NCI-H146 treated with DMSO at 0.1 percent for 48 hours (cell line): ENCODE results near the gene SPON1.
"Not testable (repeated sequence)": the region's sequence is repeated elsewhere in the genome, so short reads cannot be mapped to it uniquely, and the experiment has no call there.

Source experiments
- DNase-seq: peaks from one replicate; lab custom pipeline; 2025; ENCODE audit not compliant: unreplicated experiment; lab: John Stamatoyannopoulos, UW

The SPON1 gene

DNA sequence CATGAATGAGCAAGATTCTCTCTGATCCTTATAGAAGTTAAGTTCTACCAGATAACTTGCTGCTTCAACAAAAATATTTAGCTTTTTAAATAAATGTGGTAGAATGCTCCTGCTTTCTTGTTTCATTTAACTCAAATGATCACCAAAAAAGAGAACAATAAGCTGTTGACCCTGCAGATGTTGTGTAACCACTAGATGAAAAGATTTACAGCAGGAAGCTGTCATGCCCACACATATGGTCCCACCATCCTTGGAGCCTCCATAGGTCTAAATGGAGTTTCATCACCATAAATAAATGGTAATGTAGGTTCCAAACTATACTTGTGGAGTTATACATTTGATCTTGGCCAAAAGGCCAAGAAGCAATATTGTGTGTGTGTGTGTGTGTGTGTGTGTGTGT, 277.7 kb downstream of the SPON1 start:
- DNase-seq = no peak

DNA sequence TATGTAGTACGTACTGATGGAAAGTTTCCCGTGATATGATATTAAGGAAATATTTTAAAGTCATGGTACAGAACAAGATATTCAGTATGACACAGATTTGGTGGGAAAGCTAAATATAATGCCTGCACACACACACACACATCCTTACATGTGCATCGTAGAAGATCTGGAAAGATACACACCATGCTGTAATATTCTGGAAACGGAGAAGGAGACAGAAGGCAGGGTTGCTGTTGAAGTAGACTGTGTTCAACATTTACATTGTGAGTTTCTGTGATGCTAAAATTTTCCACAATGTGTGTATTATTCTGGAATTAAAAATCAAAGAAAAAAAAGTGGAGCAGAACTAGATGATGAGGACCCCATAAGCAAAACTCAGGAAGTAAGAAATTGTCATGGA, 278.4 kb downstream of the SPON1 start:
- DNase-seq = no peak

DNA sequence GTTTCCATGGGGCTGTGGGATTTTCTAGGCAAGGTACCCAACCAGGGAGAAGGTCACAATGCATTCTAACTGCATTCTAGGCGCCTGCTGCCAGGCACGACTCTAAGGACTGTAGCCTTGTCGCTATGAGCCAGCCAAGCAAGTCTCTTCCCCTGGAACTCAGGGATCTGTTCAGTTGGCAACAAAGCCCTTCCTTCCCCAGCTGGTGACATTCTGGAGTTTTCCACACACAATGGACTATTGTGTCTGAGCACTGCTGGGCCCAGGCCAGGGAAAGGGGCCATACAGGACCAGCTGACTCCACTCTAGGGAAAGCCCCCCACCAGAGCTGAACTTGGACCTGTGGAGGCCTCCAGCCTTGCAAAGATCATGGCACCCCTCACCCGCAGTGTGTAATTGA, 279.7 kb downstream of the SPON1 start:
- no peak for DNase-seq

DNA sequence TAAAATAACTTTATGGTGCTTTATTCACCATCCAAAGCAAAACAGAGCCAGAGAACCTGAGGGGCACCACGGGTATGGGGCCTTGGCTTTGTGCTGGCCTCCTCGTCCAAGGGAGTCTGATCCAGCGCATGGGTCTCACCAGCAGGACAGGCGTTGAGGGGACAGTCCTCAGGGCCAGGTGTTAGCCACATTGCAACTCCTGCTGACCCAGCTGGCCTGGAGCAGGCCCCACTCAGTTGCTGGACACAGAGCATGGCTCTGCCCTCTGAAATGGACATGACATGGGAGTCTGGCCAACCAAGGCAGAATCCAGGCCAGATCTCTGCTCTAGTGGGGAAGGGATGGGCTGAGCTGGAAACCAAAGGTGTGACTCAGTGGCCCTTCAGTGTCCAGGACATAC, 280.2 kb downstream of the SPON1 start:
- no peak for DNase-seq

DNA sequence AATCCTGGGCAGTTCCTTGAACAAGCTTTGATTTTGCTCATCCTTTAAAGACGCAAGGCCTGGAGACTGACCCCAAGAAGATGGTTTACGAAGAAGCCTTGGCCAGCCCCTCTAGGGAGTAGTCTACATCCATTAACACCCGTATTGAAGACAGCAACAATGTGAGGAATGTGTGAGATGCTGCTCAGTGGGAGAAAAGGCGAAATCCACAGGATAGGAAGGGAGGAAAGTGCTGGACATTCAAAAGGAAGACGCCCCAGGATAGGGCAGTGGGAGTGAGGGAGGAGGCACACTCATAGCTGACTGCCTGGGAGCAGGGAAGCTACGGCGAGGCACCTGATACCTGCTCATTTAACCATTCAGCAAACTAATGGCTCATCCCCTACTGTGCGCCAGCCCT, 282.4 kb downstream of the SPON1 start:
- no peak for DNase-seq

DNA sequence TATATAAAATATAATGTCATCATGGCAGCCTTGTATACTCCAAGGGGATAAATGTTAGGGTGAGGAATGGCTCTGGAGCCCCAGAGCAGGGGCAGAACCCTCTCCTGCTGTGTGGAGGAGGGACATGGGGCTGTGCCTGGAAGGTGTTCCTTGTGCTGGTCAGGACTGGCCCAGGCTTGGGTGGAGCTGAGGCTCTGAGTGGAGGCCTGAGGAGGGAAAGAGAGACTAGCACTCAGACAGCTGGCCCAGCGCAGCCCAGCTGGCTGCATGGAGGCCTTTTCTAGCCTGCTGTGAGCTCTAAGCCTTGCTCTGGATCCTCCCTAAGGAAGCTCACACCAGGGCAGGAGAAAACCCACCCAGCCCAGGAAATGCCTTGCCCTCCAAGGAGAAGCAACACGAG, 282.9 kb downstream of the SPON1 start:
- no peak for DNase-seq

DNA sequence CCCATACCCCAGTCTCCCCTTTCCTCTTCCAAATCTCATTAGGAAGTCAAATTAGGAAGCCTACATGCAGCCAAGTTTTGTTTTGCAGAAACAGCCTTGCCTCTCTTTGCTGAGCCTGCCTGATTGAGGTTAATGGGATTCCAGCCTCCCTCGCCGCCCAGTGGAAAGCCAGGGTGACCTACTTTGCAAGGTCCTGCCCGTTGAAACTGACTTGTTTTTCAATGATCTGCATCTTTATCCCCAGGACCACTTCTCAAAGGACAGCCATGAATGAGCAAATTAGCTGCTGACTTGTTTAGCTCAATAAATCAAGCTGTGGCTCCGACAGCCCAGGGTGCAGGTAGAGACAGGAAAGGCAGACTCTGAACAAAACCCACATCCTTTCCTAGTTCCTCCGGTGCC, 286.1 kb downstream of the SPON1 start:
- DNase-seq = no peak

DNA sequence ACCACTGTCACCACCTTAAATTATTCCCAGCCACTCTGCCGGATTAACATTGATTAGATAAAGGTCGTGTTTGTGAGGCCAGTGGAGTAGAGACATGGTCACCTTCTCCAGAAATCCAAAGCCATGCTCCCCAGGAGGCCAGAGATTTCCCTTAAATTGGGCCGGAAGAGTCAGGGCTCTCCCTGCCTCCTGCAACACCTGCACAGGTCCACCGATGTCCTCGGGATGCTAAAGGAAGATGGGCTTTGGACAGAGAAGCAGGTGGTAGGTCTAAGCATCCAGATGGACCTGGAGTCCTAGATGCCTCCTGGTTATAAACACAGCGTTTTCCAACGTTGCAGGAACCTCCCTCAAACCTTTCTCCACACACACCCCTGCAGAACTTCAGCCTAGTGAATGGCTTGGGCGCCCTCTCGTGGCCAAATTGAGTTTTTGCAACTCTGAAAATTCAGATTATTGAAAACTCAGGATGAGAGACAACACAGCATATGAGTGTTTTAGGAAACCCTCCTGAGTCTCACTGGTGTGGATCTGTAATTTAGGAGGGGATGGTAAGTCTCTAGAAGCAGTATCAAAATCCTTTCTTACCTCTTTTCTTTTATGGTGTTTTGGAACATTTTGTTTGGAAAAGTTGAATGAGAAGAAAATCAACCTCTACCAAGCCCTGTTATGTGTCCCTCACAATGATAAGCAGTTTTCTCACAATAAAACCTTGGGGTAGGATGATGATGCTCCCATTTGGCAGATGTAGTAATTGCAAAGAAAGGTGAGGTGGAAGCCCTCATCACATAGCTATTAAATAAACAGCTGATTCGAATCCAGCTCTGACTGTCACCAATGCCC, 286.8 kb downstream of the SPON1 start:
- DNase-seq = peak; percentile 0

DNA sequence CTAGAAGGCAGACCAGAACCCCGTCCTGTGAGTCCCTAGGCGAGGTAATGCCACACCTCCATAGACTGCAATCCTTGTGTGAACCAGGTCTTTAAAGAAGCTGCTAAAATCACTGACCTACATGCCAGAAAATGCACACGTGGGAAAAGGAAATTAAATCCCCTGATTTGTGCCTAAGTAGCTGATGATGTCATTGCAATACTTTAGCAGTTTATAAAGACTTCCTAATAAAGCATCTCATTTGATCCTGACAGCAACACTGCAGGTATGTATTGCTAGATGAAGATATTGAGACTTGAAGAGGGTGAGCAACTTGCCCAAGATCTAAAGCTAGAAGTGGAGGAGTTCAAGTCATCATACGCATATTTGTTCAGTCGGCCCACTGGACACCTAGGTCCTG, 289.2 kb downstream of the SPON1 start:
- DNase-seq = no peak

DNA sequence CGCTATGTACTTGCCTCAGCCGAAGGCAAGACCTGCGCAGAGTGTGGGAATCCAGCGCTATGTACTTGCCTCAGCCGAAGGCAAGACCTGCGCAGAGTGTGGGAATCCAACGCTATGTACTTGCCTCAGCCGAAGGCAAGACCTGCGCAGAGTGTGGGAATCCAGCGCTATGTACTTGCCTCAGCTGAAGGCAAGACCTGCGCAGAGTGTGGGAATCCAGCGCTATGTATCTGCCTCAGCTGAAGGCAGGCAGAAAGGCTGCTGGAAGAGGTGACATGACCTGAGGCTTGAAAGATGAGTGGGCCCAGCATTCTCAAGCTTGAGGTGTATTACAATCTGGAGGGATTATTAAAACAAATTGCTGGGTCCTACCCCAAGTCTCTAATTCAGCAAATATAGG, 290.0 kb downstream of the SPON1 start:
- not testable (repeated sequence) for DNase-seq

DNA sequence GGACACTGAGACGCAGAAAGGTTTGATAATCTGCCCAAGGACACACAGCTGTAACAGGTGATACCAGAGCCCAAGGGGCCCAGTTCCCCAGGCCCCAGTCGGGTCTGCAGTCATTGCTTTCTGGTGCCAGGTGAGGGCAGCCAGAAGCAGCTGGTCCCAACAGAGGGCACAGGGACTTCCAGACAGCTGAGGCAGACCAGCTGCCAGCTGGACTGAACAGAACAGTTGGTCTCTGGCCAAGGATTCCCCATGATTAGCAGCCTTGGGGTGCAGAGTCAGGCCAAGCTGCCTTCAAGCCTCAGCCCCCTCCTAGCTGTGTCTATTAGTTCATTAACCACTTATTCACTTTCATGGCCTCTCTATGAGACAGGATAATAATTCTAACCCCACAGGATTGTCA, 290.9 kb downstream of the SPON1 start:
- DNase-seq = no peak

DNA sequence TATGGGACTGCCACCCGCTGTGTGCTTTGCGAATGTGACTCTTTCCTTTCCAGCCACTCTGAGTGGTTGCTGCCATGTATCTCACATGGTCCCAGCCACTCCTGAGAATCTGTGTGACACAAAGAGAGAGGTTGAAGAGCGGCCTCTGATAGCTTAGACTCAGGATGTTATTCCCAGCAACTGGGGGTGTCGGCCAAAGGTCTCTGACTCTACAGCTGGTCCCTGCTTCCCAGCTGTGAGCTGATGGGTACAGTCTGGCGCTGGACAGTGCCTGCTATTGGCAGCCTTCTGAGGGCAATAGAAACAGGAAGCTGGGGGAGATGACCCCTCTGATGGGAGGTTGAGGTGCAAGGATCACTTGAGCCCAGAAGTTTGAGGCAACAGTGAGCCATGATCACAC, 291.3 kb downstream of the SPON1 start:
- no peak for DNase-seq

DNA sequence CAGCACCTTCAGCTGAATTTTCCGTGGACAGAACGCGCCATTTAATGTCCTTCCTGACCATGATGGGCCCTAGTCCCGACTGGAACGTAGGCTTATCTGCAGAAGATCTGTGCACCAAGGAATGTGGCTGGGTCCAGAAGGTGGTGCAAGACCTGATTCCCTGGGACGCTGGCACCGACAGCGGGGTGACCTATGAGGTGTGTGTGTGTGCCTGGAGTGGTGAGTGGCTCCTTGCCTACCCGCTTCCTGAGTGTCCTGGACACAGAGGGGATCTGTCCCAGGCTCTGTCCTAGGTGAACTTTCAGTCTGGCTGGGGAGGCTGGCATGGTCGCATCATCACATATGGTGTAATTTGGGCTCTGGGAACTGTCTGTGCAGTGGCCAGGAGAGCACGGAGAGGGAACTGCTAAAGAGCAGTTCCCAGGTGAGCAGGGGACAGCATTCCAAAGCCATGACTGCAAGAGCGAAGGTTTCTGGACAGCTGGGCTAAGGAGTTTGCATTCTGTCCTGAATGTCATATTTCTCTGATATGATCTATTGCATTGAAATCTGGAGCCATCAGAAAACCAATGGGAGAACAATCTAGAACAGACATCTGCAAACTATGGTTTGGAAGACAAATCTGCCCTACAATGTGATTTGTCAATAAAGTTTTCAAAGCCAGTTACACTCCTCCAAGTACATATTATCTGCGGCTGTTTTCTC, 292.2 kb downstream of the SPON1 start:
- DNase-seq = no peak

DNA sequence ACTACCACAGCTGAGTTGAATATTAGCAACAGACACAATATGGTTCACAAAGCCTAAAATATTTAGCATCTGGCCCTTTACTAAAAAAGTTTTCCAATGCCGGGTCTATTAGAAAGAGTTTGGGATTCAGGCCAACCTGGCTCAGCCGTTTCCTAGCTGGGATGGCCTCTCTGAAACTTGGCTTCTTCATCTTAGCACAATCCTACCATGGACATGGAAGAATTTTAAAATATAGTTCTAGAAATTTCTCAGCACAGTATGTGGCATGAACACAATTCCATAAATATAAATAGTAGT, 292.7 kb downstream of the SPON1 start:
- no peak for DNase-seq

DNA sequence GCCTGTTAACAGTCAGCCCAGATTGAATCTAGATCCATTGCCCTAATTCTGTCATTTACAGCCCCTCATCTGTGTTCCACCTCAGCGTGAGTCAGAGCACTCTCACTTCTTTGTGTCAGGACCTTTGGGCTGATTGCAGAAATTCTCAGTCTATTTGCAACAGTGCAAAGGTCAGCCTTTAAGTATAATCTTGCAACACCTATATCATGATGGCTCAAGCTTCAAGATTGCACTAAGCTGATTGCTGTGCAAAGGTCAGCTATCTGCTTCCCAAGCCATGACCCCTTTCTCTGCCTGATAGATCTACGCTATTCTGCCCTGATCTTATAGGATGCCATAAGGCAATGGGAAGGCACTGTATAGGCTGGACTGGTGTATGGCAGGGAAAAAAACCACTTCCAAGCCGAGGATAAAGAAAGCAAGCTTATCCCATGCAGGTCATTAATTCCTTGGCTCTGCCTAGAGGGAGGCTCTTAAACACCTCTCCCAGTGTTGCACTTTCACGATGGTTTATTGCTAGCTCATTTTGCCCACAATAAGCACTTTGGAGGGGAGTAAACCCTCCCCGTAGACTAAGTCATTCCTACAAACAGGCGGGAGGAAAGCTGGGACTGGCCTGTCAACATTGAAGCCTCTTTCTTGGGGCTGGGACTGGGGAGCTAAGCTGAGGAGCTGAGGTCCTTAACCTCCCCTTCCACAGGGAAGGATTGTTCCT, 295.9 kb downstream of the SPON1 start:
- DNase-seq = no peak

DNA sequence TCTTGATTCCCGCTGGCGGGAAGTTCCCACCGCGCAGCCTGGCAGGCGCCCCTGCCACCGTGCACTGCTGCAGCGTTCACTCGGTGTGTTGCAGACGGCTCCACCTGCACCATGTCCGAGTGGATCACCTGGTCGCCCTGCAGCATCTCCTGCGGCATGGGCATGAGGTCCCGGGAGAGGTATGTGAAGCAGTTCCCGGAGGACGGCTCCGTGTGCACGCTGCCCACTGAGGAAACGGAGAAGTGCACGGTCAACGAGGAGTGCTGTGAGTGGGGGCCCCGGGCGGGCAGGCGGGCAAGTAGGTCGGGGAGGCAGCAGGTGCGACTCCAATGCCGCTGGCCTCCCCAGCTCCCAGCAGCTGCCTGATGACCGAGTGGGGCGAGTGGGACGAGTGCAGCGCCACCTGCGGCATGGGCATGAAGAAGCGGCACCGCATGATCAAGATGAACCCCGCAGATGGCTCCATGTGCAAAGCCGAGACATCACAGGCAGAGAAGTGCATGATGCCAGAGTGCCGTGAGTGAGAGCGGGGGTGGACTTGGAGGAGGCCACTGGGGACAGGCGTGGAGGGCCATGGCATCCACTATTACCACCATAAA, 296.8 kb downstream of the SPON1 start:
- DNase-seq = no peak

DNA sequence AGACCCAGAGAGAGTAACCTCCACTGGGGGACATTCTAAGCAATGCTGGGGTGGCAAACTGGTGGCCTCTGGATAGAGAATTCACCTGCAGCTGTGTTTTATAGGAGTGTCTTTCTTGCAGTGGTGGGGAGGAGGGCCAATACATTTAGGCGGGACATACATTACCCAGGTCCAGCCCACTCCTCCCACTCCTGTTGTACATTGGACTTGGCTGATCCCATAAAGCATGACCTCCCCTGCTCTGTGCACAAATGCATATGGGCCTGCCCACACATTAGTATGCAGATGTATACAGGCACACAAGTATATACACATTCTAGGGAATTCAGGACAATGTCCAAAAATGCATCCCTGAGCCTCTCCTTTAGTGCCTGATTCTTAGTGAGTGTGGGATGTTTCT, 297.4 kb downstream of the SPON1 start:
- no peak for DNase-seq

DNA sequence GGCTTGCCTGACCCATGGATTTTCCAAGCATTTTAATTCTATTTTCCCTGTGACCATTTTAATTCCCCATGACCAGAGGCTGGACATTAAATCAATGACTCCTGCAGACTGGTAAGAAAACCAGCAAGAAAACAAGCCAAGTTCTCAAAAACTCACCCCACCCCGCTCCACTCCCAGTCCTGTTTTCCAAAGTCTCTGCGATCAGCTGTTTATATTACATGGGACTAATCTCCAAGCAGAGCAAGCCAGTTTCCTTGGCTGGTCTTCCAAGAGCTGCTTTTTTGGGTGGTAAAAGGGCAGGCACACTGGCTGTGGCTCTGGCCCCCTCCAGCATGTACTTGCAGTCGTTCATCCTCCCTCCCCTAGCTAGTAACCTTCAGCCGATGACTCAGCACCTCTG, 298.5 kb downstream of the SPON1 start:
- no peak for DNase-seq

DNA sequence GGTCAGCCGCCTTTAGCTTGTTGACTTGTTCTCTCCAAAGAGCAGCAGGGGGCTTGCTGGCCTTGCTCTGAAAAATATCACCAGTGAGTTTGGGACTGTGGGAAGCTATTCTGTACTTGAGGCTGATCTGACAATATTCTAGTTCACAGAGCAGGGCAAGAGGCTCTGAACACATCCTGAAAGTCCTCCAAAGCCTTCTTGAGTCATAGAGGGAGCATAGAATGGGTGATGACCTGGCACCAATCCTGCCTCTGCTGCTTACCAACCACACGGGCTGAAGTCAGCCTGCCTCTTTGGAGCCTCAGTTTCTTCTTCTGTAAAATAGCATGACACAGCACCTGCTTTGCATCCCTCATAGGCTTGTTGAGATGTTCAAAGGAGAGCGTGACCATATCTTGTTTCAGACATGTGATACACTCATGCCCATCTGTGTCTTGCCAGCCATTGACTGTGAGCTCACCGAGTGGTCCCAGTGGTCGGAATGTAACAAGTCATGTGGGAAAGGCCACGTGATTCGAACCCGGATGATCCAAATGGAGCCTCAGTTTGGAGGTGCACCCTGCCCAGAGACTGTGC, 299.8 kb downstream of the SPON1 start:
- DNase-seq = no peak

DNA sequence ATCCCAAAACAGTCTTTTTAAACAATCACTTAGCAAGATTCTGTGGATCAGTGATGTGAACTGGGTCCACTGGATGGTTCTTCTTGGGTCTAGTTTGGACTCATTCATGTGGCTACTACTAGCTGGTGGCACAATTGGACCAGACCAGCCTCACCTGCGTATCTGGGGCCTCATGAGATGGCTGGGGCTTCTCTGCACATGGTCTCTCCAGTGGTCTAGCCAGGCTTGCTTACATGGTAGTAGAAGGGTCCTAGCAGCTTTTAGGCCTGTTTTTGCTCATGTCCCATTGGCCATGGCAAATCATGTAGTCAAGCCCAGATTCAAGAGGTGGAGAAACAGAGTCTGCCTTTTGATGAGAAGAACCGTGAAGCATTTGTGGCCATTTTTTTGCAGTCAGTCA, 302.4 kb downstream of the SPON1 start:
- no peak for DNase-seq

DNA sequence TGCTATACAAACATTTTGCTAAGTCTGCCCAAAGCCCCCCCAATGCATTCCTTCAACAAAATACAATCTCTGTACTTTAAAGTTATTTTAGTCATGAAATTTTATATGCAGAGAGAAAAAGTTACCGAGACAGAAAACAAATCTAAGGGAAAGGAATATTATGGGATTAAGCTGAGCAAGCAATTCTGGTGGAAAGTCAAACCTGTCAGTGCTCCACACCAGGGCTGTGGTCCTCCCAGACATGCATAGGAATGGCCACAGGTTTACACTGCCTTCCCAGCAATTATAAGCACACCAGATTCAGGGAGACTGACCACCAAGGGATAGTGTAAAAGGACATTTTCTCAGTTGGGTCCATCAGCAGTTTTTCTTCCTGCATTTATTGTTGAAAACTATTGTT, 304.1 kb downstream of the SPON1 start:
- DNase-seq = no peak
